Measurements from ENCODE around the gene TEX36.
A peak's percentile ranks its signal among the peaks of the same experiment; 100 is the strongest.
"Not testable (repeated sequence)": the region's sequence is repeated elsewhere in the genome, so short reads cannot be mapped to it uniquely, and the experiment has no call there.

TEX36 gene

GRCh38 chr10:125683063-125683462, at the start of gene TEX36:
TEX36 (minus strand) TSS chr10:125683163; CDS start chr10:125682989, 174 bp downstream.
- DNase-seq, result no peak

DNA sequence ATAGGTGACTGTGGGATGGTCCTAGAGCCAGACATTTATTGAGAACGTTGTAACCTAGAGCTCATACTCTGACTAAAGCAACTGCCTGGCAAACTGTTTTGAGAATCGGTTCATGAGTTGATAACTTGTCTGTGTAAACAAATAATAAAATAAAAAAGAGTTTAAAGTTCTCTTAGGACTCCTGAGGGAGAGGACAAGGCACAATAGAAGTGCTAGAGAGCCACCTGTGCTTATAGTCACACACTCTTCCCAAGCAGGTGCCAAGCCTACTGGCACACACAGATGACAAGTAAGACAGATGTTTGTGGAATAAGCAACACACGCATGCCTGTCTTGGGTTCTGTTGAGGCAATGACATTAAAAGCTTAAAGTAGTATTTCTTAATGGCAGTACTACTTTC, 44.5 kb upstream of the TEX36 start:
- DNase-seq, result no peak

DNA sequence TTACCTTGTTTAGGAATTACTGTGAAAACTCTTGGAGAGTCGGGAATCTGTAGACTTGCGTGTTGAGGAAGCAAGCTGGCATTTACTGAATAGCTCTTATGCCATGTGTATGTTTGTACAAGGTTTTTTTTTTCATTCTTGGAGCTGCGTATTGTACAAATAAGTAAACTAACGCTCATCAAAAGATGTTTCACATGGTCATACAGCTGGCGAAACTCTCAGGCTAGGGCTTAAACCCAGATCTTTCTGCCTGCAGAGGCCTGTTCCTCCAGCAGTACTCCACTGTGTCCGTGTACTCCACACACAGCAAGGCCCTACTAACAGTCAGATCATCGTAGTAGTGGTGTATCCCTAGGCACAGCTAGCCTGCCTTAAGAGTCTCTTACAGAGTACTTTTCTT, 44.0 kb upstream of the TEX36 start:
- DNase-seq, result no peak

- no peak for DNase-seq
Observed at GRCh38 chr10:125722811-125723210, 39.8 kb upstream of the TEX36 start.

DNA sequence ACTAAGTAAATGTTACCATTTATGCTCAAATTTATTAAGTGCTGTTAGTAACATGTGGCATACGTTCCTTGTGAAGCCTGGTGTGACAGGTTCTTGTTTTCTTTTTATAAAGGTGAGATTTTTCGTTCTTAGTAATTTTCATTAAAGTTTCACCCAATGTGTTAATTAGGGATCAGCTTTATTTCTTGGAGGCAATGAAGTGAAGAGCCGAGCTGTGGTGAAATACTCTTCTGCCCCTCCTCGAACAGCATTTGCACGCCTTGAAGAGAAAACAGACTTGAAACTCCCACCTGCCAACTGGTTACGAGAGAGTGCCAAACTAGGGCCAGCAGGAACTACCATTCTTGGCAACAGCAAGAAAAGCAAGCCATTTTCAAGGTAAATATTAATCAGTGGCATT, 38.1 kb upstream of the TEX36 start:
- no peak for DNase-seq

GRCh38 chr10:125720002-125720382, 37.0 kb upstream of the TEX36 start:
- no peak for DNase-seq

DNA sequence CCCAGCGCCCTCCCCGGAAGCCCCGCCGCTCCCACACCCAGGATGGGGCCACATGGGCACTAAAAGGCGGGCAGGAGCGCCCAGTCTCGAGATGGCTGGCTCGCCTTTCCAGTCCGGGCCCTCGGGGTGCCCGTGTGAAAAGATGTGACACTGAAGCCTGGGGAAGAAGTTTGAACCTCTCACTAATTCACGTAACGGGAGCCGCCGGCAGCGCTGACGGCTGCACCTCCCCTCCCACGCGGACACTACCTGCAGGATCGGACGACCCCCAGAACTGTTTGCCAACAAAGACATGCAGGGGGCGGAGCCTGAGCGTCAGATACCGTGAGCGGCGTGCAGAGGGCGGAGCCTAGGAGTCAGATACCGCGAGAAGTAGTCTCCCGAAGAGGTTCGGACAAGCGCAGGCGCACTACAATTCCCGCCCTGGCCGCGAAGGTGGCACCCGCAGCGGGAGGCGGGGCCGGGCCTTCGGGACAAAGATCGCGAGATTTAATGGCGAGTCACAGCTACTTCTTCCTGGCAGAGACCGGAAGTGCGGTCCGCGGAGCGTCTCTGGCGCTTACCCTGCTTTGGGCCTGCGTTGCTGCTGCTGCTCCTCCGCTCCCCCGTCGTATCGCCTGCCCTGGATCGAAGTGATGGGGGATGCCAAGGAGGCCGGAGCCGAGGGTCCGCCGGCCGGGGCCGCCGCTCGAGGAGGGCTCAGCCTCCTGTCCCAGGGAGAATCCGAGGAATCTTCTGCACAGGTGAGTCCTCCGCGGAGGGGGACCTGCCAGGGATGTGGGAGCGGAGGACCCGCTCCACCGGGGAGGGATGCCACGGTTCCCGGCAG, 36.4 kb upstream of the TEX36 start, which contains the start of gene EDRF1:
Gene EDRF1, plus strand, starts transcription at position 537 of the 829 bp plus-strand sequence. Its CDS starts 99 bp downstream, at position 636.
- peak; percentile 98 for DNase-seq

GRCh38 chr10:125714728-125715127, 31.8 kb upstream of the TEX36 start:
- DNase-seq, result not testable (repeated sequence)

GRCh38 chr10:125711110-125711750, 28.3 kb upstream of the TEX36 start:
- DNase-seq, result no peak

GRCh38 chr10:125709553-125710474, 26.9 kb upstream of the TEX36 start:
- DNase-seq, result no peak

DNA sequence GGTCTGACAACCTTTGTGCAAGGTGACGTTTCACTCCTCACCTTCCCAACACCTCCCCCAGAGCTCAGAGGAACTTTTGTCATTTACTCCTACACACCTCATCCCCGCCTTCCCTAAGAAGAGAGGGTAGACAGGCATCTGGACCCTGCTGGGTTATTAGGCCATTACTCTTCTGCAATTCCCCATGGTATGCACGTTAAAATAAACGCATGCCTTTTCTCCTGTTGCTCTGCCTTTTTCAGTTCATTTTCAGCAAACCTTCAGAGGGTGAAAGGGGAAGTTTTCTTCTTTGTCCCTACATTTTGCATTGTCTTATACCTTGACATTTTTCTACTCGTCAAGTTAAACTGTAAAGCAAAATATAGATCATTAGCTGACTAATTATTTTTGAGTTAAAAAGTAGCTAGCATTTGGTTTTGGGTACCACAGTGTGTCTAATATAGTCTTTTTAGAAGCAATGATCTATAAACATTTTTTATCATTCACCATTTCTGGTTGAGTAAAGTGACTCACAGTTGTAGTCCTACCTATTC, 26.1 kb upstream of the TEX36 start:
- no peak for DNase-seq

GRCh38 chr10:125707541-125708468, 24.8 kb upstream of the TEX36 start:
- no peak for DNase-seq

- DNase-seq, result no peak
Observed at GRCh38 chr10:125700355-125700911, 17.5 kb upstream of the TEX36 start.

- DNase-seq, result no peak
Observed at GRCh38 chr10:125699562-125700143, 16.7 kb upstream of the TEX36 start.

DNA sequence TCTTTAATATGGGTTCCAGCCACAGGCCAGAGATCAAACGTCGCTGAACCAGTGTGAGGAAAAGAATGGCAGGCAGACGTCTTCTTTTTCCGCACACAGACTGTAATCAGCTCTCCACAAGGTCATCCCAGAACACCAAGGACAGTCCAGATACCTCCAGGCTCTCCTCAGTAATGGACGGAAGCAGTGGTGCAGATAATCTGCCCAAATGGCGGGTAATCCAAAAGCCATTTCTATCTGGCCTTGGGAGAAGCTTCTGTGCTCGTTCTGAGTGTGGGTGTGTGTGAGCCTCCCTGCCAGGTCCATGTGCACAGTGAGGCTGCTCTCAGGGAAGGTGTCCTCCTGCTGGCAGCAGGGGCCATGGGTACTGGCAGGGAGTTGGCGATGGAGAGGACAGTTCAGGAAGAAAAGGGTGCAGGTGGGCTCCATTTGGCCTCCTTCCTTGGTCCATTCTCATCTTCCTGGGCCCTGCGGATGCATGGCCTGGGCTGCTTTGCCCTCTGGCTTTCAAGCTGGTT, 15.6 kb upstream of the TEX36 start:
- DNase-seq, result no peak

- not testable (repeated sequence) for DNase-seq
Observed at GRCh38 chr10:125696884-125697283, 13.9 kb upstream of the TEX36 start.

GRCh38 chr10:125694883-125695282, 11.9 kb upstream of the TEX36 start:
- DNase-seq, result no peak

DNA sequence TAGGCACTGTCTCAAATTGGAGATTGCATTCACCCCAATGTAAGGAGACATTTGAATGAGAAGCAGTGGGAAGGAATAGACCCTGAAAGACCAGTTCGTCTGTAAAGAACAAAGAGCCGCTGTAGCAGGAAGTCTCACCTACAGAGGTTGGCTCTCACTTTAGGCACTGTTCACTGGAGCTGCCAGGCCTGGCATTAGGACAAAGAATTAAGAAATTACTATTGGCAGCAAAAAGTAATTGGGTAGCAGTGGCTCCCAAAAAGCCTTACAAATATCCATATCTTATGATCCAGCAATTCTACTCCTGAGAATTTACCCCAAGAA, 10.5 kb upstream of the TEX36 start:
- no peak for DNase-seq

DNA sequence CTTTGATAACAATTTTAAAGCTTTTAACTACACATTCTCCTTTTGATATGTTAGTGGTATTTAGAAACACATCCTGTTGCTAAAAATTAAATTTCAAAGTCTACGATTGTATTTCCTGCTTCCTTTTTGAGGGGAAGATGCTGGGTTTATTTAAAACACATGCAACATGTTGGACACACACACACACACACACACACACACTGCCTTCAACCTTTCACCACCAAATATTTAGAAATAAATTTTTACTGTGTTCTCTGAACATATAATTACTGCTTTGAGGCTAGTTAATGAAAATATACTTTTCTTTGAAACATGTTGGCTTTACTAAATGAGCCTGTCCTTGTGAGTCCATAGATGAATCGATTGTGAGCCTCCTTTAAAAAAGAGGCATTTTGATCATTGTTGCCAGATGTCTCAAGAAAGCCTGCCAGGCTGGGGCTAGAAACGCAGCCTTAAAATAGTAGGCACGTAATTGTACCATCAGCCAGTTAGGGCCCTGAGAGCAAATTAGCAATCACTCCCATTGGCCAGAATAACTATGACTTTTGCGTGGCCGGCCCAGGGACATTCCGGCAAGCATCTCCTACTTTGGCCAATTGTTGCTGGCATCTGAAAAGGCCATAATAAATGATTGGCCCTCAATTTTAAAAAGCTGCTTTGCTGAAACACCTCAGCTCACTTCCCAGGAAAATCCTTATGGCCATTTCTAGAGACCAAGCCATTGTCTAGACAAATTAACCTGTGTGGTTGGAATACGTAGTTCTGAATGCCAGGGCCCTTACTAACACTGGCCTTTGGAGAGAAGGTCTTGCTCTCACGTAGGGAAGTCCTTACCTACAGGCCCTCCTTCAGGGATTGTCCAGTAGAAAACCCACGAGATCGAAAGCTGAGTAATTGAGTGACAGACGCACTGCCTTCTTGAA, 9.9 kb upstream of the TEX36 start:
- no peak for DNase-seq

- DNase-seq, result no peak
Observed at GRCh38 chr10:125692196-125692595, 9.2 kb upstream of the TEX36 start.
